Dermis microvascular lymphatic vessel endothelial cell (primary cell): Measurements from ENCODE around the gene GAMT. TPM values are rescaled to one million over a fixed set of nuclear protein-coding genes. Genes with fewer than 3 reads are reported as not detected.

ENCODE experiments used
- DNase-seq, 2 donors: peaks; one replicate each; pipeline versions ENCODE4 v3.0.0 to v3.0.0-alpha.2; 2010; ENCODE audit warnings: low read depth in 2 of 2
- total RNA-seq: library from RNA; depleted of rRNA; stranded (reverse); fragments of >200 nt; gene quantifications from 2 replicates; pipeline ENCODE4 v1.2.1, GENCODE V29; 2014

Gene GAMT
- total RNA-seq, 1 donor from 2014 or later = 9.1 TPM

GRCh38 chr19:1401889-1402217 is 511 bp upstream of the GAMT start:
- no peak for DNase-seq

DNA sequence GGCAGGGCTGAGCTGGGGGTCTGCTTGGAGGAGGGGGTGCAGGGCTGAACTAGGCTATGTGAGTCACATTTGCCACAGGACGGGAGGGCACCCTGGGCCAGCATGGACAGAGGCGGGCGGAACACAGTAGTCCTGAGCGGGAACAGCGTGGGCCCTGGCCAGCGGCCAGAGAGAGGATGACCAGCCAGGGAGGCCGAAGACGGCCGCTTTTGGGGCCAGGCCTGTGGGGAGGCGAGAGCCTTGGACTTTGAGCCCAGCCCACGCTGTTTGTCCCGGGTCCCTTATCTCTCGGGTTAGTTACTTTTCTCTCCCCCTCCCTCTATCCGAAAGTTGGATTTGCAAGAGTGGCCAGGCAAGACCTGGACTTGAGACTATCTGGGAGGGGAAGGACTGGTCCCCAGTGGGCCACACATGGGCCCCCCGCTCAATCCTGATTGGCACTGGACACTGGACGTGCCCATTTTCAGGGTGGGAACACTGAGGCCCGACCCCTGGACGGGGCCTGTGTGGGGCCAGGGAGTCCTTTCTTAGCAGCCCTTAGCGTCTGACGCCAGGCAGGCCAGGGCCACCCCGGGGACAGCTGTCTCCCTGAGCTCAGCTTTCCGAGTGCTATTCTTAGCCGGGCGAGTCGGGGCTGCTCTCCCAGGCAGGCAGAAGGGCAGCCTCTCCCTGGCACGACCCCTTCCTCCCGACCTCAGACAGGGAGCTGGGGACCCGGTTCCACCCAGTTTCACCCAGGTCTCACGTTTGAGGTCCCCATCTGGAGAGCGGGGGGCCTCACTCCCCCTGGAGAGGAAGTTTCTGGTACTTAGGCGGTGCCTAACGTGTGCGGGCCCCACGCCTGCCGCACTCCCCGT is 833 bp downstream of the GAMT start:
- DNase-seq = no peak

DNA sequence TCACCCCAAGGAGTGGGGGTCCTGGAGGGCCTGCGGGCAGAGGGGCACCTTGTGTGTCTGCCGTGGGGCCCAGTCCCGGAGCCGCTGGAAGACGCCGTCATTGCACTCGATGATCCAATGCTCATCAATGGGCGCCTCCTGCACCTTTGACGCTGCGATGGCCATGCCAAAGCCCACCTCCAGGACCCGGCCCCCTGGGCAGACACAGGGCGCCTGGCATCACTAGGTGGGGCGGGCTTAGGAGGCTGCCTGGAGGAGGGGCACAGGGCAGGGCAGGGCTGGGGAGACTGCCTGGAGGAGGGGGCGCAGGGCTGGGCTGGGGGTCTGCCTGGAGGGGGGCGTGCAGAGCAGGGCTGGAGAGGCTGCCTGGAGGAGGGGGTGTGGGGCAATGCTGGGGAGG is 1.6 kb downstream of the GAMT start:
- no peak for DNase-seq

GRCh38 chr19:1399079-1399478 is 2.3 kb downstream of the GAMT start:
- DNase-seq = no peak

- DNase-seq = no peak
These were observed 3.5 kb downstream of the GAMT start for GRCh38 chr19:1397838-1398237.

GRCh38 chr19:1396768-1397679 is 4.3 kb downstream of the GAMT start:
- DNase-seq = no peak

- DNase-seq = no peak
These were observed 5.1 kb downstream of the GAMT start for GRCh38 chr19:1396019-1396767.

DNA sequence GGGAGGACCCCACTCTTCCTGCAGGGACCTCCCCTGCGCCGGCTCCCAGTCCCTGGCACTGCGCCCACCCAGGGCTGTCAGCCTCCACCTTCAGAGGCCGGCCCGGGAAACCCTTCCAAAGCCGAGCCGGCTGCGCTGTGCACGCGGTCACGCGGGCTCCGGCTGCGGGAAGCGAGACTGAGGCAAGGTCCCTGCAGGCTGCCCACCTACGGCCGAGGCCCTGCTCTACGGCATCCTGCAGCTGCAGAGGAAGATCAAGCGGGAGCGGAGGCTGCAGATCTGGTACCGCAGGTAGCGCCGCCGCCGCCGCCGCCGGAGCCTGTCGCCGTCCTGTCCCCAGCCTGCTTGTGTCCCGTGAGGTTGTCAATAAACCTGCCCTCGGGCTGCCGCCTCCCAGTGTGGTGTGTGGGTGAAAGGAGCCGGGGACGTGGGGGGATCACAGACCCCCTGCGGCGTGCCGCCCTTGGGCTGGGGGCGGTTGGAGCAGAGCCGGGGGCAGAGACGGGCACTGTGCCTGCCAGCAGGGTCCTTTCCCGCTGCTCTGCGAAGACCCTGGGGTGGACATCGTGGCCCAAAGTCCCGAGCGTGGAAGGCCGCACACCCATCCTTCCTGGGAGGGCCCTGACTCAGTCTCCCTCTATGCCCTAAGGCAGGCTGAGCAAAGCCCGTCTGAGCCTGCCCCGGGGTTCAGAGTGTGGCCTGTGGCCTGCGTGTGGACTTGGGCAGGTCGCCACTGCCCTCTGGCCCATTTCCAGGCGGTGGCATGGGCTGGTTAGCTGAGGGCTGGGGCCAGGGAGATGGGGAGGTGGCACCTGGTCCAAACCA is 5.9 kb downstream of the GAMT start:
- DNase-seq = no peak

GRCh38 chr19:1394252-1395193 is 6.8 kb downstream of the GAMT start:
- no peak for DNase-seq

DNA sequence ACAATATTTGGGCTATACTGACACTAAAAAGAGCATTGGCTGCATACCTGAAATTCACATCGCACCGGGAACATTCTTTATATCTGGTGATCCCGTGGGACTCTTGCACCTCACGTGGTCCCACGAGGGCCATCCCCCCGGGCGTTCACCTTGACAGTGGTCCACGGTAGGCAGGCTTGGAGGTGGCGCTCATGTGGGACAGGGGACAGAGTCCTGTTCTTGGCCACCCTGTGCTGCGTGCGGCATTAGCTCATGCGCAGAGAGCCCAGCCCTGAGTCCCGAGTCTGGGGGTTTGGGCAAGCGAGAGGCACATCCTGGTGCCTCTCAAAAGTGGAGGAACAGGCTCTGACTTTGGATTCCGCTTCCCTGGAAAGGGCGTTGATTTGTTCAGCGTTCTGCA is 7.5 kb downstream of the GAMT start:
- no peak for DNase-seq

- DNase-seq = no peak
These were observed 8.3 kb downstream of the GAMT start for GRCh38 chr19:1392939-1393530.

DNA sequence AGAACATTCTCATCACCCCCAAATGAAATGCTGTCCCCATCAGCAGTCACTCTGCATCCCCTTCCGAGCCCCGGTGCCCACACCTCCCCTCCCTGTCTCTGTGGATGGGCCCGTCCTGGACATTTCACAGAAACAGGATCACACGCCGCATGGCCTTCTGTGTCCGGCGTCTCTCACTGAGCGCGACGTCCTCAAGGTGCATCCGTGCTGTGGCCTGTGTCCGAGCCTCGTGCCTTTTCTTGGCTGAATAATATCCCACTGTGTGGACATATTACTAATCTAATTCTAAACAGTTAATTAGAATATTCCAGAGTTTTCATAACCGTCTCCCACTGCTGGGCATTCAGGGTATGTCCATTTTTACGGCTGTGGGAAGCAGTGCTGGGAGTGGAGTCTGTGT is 8.9 kb downstream of the GAMT start:
- DNase-seq = no peak

GRCh38 chr19:1390890-1391423 is 10.4 kb downstream of the GAMT start:
- DNase-seq = no peak

DNA sequence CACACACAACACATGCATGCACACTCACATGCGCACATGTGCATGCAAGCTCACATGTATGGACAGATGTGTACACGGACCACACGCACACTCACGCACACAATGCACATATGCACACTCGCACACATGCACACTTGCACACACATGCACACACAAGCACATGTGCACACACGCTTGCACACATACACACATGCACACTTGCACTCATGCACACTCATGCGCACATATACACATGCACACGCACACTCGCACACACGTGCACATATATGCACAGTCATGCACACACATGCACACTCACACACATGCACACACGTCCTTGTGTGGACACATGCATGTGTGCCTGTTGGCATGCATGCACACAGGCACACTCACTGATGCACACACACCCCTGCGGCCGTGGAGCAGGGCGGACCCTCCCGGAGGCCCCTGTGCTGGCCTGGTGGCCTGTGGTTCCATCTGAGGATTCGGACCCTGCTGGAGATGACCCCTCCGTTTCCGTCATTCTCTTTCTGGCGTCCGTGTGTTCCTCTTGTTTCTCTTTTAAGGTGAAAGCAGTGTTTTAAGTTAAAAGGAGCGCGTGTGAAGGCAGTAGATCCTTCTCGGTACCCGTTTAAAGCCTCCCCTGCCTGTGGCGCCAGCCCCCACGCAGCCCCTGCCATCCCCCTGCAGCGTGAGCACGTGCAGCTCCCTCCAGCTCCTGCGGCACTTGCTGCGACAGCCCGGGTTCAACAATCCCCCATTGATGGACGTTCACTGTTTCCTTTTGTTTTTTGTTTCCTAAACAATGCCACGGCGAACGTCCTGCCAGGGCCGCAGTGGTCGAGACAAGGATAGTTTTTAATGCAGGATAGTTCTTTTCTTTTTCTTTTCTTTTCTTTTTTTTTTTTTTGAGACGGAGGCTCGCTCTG is 12.1 kb downstream of the GAMT start:
- DNase-seq = no peak

DNA sequence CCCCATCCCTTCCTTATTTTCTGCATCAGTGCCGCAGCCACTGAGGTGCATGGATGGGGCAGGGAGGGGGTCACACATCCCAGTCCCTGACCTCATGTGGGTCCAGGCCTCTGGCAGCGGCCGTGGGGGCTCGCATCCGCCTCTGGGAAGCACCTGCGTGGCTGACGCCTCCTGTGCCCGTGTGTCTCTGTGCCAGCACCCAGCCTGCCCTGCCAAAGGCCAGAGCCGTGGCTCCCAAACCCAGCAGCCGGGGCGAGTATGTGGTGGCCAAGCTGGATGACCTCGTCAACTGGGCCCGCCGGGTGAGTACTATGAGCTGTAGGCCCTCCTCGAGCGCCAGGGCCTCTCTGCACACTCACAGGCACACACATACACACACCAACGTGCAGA is 12.7 kb downstream of the GAMT start:
- DNase-seq = no peak

- no peak for DNase-seq
These were observed 13.4 kb downstream of the GAMT start for GRCh38 chr19:1387684-1388636.
